Measurements from ENCODE around the gene TTYH3.

DNA sequence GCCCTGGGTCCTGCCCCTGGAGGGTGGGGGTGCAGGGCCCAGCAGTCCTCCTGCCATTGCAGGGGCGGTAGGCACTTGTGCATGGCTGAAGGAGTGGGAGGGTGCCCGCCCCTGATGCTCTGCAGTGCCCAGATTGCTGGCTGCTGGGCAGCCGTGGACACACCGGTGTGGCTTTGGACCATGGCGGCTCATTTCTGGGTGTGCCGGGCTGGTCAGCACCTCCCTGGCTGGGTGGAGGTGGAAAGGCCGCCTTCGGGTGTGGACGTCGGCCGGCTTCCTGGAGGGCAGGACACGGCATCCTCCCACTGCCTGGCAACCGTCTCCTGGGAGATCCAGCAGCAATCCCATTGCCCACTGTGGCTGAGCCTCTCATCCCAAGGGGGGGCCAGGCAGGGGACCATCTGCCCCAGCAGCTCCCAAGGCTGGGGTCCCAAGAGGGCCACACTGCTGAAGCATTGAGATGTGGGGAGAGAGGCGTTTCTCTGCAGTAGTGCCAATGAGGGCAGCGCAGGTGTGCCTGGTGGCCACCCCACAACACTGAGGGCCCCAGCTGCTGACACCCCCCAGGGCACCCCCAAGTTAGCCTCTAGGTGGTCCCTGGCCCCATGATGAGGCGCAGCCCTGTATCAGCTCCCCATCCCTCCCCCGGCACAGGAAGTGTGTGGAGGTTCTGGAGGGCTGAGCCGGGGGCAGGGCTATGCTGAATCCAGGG, 12.9 kb downstream of the TTYH3 start:
- TF ChIP-seq, protein P1, sequence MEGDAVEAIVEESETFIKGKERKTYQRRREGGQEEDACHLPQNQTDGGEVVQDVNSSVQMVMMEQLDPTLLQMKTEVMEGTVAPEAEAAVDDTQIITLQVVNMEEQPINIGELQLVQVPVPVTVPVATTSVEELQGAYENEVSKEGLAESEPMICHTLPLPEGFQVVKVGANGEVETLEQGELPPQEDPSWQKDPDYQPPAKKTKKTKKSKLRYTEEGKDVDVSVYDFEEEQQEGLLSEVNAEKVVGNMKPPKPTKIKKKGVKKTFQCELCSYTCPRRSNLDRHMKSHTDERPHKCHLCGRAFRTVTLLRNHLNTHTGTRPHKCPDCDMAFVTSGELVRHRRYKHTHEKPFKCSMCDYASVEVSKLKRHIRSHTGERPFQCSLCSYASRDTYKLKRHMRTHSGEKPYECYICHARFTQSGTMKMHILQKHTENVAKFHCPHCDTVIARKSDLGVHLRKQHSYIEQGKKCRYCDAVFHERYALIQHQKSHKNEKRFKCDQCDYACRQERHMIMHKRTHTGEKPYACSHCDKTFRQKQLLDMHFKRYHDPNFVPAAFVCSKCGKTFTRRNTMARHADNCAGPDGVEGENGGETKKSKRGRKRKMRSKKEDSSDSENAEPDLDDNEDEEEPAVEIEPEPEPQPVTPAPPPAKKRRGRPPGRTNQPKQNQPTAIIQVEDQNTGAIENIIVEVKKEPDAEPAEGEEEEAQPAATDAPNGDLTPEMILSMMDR (IDR thresholded peaks at IDR 0.05) = no peak
- TF ChIP-seq POLR2A (IDR thresholded peaks at IDR 0.05) = no peak

Measured in right lobe of liver (tissue), 4 donors.